Panc1 (cell line): ENCODE results near the gene ATP1B3.
"Not testable (repeated sequence)": the region's sequence is repeated elsewhere in the genome, so short reads cannot be mapped to it uniquely, and the experiment has no call there.

ENCODE experiments used
- POLR2AphosphoS5 ChIP-seq: IDR thresholded peaks from 2 replicates; pipeline ENCODE4 v1.6.1; 2012; ENCODE audit warnings: mild to moderate bottlenecking, low read depth, low read length, moderate library complexity
- SIN3A ChIP-seq: IDR thresholded peaks from 2 replicates; pipeline ENCODE4 v1.6.1; 2012; ENCODE audit warnings: low read depth, mild to moderate bottlenecking, low read length, moderate library complexity, borderline replicate concordance; ENCODE audit not compliant: insufficient read depth
- TCF7L2 ChIP-seq: IDR thresholded peaks from 2 replicates; pipeline ENCODE4 v1.6.1; 2011; ENCODE audit warnings: mild to moderate bottlenecking, low read depth, low read length, inconsistent platforms
- TF ChIP-seq, protein P1 (sequence below): fragments of 450-650 bp; IDR thresholded peaks from 2 replicates; pipeline ENCODE4 v1.5.1; 2017; ENCODE audit warnings: mild to moderate bottlenecking
- TF ChIP-seq, protein P2 (sequence below), 2 experiments: IDR thresholded peaks; 2 replicates each; pipeline ENCODE4 v1.6.1; 2011 to 2012; ENCODE audit warnings: low read depth in 2 of 2, control low read depth in 1 of 2, low read length in 1 of 2, mild to moderate bottlenecking in 1 of 2, moderate library complexity in 1 of 2; ENCODE audit not compliant: insufficient read depth in 1 of 2

DNA sequence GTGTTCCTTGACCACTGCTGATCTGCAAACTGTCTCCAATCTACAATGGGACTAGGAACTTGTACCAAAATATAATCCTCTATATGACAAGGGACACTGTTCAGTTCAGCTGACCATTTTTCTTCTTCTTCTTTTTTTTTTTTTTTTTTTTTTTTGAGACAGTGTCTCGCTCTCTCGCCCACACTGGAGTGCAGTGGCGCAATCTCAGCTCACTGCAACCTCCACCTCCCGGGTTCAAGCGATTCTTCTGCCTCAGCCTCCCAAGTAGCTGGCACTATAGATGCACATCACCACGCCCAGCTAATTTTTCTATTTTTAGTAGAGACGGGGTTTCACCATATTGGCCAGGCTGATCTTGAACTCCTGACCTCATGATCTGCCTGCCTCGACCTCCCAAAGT lies 98.3 kb downstream of the ATP1B3 start:
- not testable (repeated sequence) for TF ChIP-seq POLR2AphosphoS5, SIN3A, TCF7L2
- TF ChIP-seq, protein P1, sequence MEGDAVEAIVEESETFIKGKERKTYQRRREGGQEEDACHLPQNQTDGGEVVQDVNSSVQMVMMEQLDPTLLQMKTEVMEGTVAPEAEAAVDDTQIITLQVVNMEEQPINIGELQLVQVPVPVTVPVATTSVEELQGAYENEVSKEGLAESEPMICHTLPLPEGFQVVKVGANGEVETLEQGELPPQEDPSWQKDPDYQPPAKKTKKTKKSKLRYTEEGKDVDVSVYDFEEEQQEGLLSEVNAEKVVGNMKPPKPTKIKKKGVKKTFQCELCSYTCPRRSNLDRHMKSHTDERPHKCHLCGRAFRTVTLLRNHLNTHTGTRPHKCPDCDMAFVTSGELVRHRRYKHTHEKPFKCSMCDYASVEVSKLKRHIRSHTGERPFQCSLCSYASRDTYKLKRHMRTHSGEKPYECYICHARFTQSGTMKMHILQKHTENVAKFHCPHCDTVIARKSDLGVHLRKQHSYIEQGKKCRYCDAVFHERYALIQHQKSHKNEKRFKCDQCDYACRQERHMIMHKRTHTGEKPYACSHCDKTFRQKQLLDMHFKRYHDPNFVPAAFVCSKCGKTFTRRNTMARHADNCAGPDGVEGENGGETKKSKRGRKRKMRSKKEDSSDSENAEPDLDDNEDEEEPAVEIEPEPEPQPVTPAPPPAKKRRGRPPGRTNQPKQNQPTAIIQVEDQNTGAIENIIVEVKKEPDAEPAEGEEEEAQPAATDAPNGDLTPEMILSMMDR: not testable (repeated sequence)
- TF ChIP-seq, protein P2, sequence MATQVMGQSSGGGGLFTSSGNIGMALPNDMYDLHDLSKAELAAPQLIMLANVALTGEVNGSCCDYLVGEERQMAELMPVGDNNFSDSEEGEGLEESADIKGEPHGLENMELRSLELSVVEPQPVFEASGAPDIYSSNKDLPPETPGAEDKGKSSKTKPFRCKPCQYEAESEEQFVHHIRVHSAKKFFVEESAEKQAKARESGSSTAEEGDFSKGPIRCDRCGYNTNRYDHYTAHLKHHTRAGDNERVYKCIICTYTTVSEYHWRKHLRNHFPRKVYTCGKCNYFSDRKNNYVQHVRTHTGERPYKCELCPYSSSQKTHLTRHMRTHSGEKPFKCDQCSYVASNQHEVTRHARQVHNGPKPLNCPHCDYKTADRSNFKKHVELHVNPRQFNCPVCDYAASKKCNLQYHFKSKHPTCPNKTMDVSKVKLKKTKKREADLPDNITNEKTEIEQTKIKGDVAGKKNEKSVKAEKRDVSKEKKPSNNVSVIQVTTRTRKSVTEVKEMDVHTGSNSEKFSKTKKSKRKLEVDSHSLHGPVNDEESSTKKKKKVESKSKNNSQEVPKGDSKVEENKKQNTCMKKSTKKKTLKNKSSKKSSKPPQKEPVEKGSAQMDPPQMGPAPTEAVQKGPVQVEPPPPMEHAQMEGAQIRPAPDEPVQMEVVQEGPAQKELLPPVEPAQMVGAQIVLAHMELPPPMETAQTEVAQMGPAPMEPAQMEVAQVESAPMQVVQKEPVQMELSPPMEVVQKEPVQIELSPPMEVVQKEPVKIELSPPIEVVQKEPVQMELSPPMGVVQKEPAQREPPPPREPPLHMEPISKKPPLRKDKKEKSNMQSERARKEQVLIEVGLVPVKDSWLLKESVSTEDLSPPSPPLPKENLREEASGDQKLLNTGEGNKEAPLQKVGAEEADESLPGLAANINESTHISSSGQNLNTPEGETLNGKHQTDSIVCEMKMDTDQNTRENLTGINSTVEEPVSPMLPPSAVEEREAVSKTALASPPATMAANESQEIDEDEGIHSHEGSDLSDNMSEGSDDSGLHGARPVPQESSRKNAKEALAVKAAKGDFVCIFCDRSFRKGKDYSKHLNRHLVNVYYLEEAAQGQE (IDR thresholded peaks at IDR 0.05; ENCODE audit: insufficient read depth in 1 of 2, low read depth in 2 of 2, low read length in 1 of 2): not testable (repeated sequence)
